ENCODE data around the gene ARHGAP30. TPM values are rescaled to one million over a fixed set of nuclear protein-coding genes. Genes with fewer than 3 reads are reported as not detected.

Gene ARHGAP30
- total RNA-seq, 3 donors from 2014 or later = 3.8 to 9.0 (median 8.1) TPM

DNA sequence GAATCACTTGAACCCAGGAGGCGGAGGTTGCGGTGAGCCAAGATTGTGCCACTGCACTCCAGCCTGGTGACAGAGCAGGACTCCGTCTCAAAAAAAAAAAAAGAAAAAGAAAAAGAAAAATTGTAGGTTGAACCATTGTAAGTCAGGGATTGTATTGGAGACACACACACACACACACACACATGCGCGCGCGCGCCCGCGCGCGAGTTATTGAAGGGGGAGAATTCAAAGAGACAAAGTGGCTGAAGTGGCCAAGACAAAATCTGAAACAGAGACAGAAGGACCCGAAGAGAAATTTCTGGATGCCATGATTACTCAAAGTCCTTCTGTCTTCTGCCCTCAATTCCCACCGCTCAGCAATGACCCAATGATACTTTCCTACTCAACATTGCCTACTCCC lies 24.8 kb upstream of the ARHGAP30 start:
- H3K9me3 ChIP-seq = no peaks in the 10 kb centered on the region
- H3K4me1 ChIP-seq (ENCODE audit: low read depth) = peaks cover 5% of the 10 kb centered on the region
- no peak for DNase-seq
- H3K4me3 ChIP-seq = no peak overlapping the region
- TF ChIP-seq CTCF (IDR thresholded peaks at IDR 0.05) = no peak
- intact Hi-C loops (cut with DNase I, micrococcal nuclease) = loop anchor here in 1 of 2 donors (10.0 kb wide), 1 partner anchor 100 kb away; no protein-coding TSS in a partner anchor
- no peak for ATAC-seq
- no peaks in the 10 kb centered on the region for H3K36me3 ChIP-seq (ENCODE audit: low read depth)

GRCh38 chr1:161092621-161093028 lies 22.9 kb upstream of the ARHGAP30 start:
- DNase-seq = no peak
- ATAC-seq = no peak
- intact Hi-C loops (cut with DNase I, micrococcal nuclease) = loop anchor here in 1 of 2 donors (10.0 kb wide), 1 partner anchor 98 kb away; no protein-coding TSS in a partner anchor
- H3K9me3 ChIP-seq = no peaks in the 10 kb centered on the region
- no peaks in the 10 kb centered on the region for H3K36me3 ChIP-seq (ENCODE audit: low read depth)
- no peak for TF ChIP-seq CTCF (IDR thresholded peaks at IDR 0.05)
- H3K4me3 ChIP-seq = no peak overlapping the region
- H3K4me1 ChIP-seq (ENCODE audit: low read depth) = peaks cover 5% of the 10 kb centered on the region

DNA sequence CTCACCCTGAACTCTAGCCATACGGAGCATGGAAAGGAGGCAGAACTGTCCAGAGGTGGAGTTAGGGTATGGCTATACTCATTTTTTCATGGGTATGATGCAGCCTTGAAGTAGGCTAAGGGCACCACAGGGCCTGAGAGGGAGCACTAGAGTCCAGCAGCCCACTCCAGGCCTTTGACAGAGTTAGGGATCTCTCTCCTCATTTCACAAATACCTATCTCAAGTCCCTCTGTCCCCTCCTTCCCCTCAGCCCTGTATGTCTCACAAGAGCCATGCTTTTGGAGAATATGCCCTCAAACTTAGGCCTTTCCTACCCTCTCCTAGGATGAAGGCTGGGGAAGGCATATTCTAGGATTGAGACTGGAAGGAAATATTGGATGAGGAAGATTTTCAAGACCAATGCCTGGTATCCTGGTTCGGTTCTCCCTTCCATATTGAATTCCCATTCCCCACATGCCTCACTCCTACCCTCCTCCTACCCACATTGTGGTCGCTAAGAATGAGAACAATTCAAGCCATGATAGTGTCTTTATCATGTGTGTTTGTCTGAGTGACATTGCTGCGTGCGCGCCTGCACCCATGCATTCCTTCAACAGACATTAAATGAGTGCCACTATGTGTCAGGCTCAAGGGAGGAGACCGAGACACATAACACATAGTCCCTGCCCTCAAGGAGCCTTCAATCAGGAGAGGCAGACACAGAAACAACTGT lies 22.3 kb upstream of the ARHGAP30 start:
- H3K4me1 ChIP-seq (ENCODE audit: low read depth) = peaks cover 5% of the 10 kb centered on the region
- intact Hi-C loops (cut with DNase I, micrococcal nuclease) = loop anchor here in 1 of 2 donors (10.0 kb wide), 1 partner anchor 97 kb away; no protein-coding TSS in a partner anchor
- DNase-seq = no peak
- no peak overlapping the region for H3K4me3 ChIP-seq
- no peaks in the 10 kb centered on the region for H3K9me3 ChIP-seq
- no peak for TF ChIP-seq CTCF (IDR thresholded peaks at IDR 0.05)
- no peaks in the 10 kb centered on the region for H3K36me3 ChIP-seq (ENCODE audit: low read depth)
- ATAC-seq = no peak

GRCh38 chr1:161091093-161091492 lies 21.4 kb upstream of the ARHGAP30 start:
- no peaks in the 10 kb centered on the region for H3K36me3 ChIP-seq (ENCODE audit: low read depth)
- no peak for TF ChIP-seq CTCF (IDR thresholded peaks at IDR 0.05)
- DNase-seq (no peak), ATAC-seq (no peak)
- intact Hi-C loops (cut with DNase I, micrococcal nuclease) = loop anchor here in 1 of 2 donors (10.0 kb wide), 1 partner anchor 96 kb away; no protein-coding TSS in a partner anchor
- no peak overlapping the region for H3K4me3 ChIP-seq
- H3K4me1 ChIP-seq (ENCODE audit: low read depth) = peaks cover 9% of the 10 kb centered on the region
- no peaks in the 10 kb centered on the region for H3K9me3 ChIP-seq

DNA sequence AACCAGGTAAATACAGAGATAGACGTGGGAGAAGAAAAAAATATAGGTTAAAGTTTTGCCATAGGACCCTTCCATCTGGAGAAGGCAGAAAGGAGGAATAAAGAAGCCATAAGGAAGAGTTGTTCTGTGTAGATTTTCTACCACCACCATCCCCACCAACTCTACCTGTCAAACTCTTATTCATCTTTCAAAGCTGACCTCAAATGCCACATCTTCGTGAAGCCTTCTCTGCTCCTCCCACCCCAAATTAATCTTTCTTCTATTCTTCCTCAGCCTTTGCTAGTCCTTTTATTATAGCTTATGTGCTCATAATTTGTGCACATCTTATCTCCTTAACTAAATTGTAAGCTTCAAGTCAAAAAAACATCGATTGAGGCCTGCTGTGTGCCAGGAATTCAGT lies 20.9 kb upstream of the ARHGAP30 start:
- intact Hi-C loops (cut with DNase I, micrococcal nuclease) = loop anchor here in 1 of 2 donors (10.0 kb wide), 1 partner anchor 96 kb away; no protein-coding TSS in a partner anchor
- DNase-seq = no peak
- H3K9me3 ChIP-seq = no peaks in the 10 kb centered on the region
- no peak for TF ChIP-seq CTCF (IDR thresholded peaks at IDR 0.05)
- no peak for ATAC-seq
- no peak overlapping the region for H3K4me3 ChIP-seq
- peaks cover 12% of the 10 kb centered on the region for H3K4me1 ChIP-seq (ENCODE audit: low read depth)
- no peaks in the 10 kb centered on the region for H3K36me3 ChIP-seq (ENCODE audit: low read depth)
